ENCODE measurements around the gene METTL21C. TPM values are rescaled to one million over a fixed set of nuclear protein-coding genes. Genes with fewer than 3 reads are reported as not detected.

Gene METTL21C
- total RNA-seq, 1 donor = not detected

DNA sequence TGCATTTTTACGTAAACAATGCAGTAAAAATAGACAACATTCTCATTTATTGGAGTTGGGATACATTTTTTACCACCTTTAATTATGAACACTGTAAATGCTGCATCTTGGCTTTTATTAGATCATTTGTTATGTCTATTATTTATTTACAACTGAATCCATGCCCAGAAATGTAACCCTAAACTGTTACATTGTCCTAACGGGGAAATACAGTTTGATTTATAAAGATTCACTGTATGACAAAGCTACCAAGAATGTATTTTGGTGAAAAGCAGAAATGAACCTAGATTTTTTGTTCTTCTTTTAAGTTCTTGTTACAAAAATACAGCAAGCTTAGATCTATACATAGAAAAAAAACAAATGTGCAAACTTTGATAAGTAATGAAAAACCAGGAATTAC, 1.1 kb downstream of the METTL21C start:
- no peaks in the 10 kb centered on the region for H3K9me3 ChIP-seq (ENCODE audit: low read depth, low read length)
- H3K79me2 ChIP-seq (ENCODE audit: insufficient read depth, low read length) = no peaks in the 10 kb centered on the region
- H3K27ac ChIP-seq (ENCODE audit: low read depth, low read length) = no peak overlapping the region
- H4K20me1 ChIP-seq (ENCODE audit: insufficient read depth, low read length) = no peaks in the 10 kb centered on the region
- no peaks in the 10 kb centered on the region for H3K36me3 ChIP-seq (ENCODE audit: insufficient read depth, low read length)
- TF ChIP-seq, protein P1, sequence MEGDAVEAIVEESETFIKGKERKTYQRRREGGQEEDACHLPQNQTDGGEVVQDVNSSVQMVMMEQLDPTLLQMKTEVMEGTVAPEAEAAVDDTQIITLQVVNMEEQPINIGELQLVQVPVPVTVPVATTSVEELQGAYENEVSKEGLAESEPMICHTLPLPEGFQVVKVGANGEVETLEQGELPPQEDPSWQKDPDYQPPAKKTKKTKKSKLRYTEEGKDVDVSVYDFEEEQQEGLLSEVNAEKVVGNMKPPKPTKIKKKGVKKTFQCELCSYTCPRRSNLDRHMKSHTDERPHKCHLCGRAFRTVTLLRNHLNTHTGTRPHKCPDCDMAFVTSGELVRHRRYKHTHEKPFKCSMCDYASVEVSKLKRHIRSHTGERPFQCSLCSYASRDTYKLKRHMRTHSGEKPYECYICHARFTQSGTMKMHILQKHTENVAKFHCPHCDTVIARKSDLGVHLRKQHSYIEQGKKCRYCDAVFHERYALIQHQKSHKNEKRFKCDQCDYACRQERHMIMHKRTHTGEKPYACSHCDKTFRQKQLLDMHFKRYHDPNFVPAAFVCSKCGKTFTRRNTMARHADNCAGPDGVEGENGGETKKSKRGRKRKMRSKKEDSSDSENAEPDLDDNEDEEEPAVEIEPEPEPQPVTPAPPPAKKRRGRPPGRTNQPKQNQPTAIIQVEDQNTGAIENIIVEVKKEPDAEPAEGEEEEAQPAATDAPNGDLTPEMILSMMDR (IDR thresholded peaks at IDR 0.05; ENCODE audit: extremely low read depth, low read depth, low read length) = no peak
- H3K27me3 ChIP-seq (ENCODE audit: insufficient read depth, low read length) = peaks cover 37% of the 10 kb centered on the region
- H3K4me3 ChIP-seq (ENCODE audit: insufficient read depth, low read length) = no peak overlapping the region
- H2AFZ ChIP-seq (ENCODE audit: low read length) = no peak overlapping the region
- no peak overlapping the region for H3K4me2 ChIP-seq (ENCODE audit: insufficient read depth, low read length)
- peak; percentile 0 for DNase-seq (ENCODE audit: insufficient read length, low spot score, missing footprints)
- H3K4me1 ChIP-seq (ENCODE audit: insufficient read depth, low read length) = no peaks in the 10 kb centered on the region

DNA sequence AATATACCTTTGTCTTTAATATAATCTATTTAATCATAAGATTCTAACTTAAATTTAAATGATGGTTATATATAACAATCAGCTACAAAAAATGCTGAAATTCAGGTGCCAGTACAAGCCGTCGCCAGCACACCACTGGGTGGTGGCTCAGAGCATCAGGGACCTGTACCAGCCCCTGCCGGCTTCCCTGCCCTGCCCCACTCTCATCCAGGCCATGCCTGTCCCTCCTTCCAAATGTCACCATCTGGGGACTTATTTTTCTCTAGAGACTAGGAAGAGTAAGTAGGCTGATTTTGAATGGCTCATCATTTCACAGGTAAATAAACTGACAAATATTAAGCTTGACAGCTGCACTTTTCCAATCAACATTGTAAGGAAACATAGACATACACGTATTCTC, 1.6 kb downstream of the METTL21C start:
- peaks cover 37% of the 10 kb centered on the region for H3K27me3 ChIP-seq (ENCODE audit: insufficient read depth, low read length)
- no peak overlapping the region for H3K4me3 ChIP-seq (ENCODE audit: insufficient read depth, low read length)
- no peak for DNase-seq (ENCODE audit: insufficient read length, low spot score, missing footprints)
- no peaks in the 10 kb centered on the region for H3K36me3 ChIP-seq (ENCODE audit: insufficient read depth, low read length)
- no peak overlapping the region for H2AFZ ChIP-seq (ENCODE audit: low read length)
- no peaks in the 10 kb centered on the region for H3K79me2 ChIP-seq (ENCODE audit: insufficient read depth, low read length)
- no peaks in the 10 kb centered on the region for H4K20me1 ChIP-seq (ENCODE audit: insufficient read depth, low read length)
- H3K4me2 ChIP-seq (ENCODE audit: insufficient read depth, low read length) = no peak overlapping the region
- no peaks in the 10 kb centered on the region for H3K9me3 ChIP-seq (ENCODE audit: low read depth, low read length)
- no peak overlapping the region for H3K27ac ChIP-seq (ENCODE audit: low read depth, low read length)
- TF ChIP-seq, protein P1 (IDR thresholded peaks at IDR 0.05; ENCODE audit: extremely low read depth, low read depth, low read length) = no peak
- H3K4me1 ChIP-seq (ENCODE audit: insufficient read depth, low read length) = no peaks in the 10 kb centered on the region

DNA sequence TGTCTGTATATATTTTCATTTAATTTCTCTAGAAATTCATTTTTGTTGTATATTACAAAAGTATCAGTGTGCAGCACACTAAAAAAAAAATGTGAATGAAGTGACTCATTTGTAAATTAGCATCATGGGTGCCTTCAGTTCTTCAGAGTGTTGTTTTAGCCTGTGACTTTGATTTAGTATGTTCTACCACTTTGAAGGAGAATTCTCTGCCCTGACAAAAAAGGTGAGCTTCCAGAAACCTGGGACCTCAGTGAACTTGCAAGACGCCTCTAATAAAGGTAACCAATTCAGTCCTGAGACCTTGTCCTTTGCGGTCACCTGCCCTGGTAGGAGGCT, 2.4 kb downstream of the METTL21C start:
- H3K4me1 ChIP-seq (ENCODE audit: insufficient read depth, low read length) = no peaks in the 10 kb centered on the region
- TF ChIP-seq, protein P1 (IDR thresholded peaks at IDR 0.05; ENCODE audit: extremely low read depth, low read depth, low read length) = no peak
- no peaks in the 10 kb centered on the region for H3K9me3 ChIP-seq (ENCODE audit: low read depth, low read length)
- peak; percentile 46 for DNase-seq (ENCODE audit: insufficient read length, low spot score, missing footprints)
- no peaks in the 10 kb centered on the region for H3K79me2 ChIP-seq (ENCODE audit: insufficient read depth, low read length)
- H3K27me3 ChIP-seq (ENCODE audit: insufficient read depth, low read length) = peaks cover 37% of the 10 kb centered on the region
- no peak overlapping the region for H3K4me3 ChIP-seq (ENCODE audit: insufficient read depth, low read length)
- no peak overlapping the region for H2AFZ ChIP-seq (ENCODE audit: low read length)
- H3K4me2 ChIP-seq (ENCODE audit: insufficient read depth, low read length) = no peak overlapping the region
- H3K36me3 ChIP-seq (ENCODE audit: insufficient read depth, low read length) = no peaks in the 10 kb centered on the region
- no peaks in the 10 kb centered on the region for H4K20me1 ChIP-seq (ENCODE audit: insufficient read depth, low read length)
- H3K27ac ChIP-seq (ENCODE audit: low read depth, low read length) = no peak overlapping the region

DNA sequence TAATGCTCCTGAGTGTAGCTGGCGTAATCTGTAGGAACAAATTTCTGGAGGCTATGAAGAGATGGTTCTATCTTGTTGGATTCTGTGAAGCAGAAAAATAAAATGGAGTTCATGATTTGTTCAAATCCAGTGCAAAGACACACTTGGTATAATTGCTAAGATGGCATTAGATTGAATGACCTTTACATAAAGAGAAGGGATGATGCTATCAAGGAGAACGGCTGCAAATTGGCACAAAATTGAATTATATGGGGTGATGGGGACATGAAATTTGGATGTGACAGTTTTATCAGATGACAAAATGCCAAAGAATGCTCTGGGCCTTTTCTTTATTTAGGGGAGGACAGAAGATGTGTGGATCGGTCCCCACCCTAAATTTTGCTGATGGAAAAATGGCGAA, 4.0 kb downstream of the METTL21C start:
- Histone ChIP-seq H4K20me1 (ENCODE audit: insufficient read depth, low read length) (no peaks in the 10 kb centered on the region), H3K36me3 (ENCODE audit: insufficient read depth, low read length) (no peaks in the 10 kb centered on the region), H3K9me3 (ENCODE audit: low read depth, low read length) (no peaks in the 10 kb centered on the region), H3K79me2 (ENCODE audit: insufficient read depth, low read length) (no peaks in the 10 kb centered on the region), H3K27ac (ENCODE audit: low read depth, low read length) (no peak overlapping the region), H3K27me3 (ENCODE audit: insufficient read depth, low read length) (peaks cover 43% of the 10 kb centered on the region), H2AFZ (ENCODE audit: low read length) (no peak overlapping the region), H3K4me2 (ENCODE audit: insufficient read depth, low read length) (no peak overlapping the region), H3K4me3 (ENCODE audit: insufficient read depth, low read length) (no peak overlapping the region), H3K4me1 (ENCODE audit: insufficient read depth, low read length) (no peaks in the 10 kb centered on the region)
- TF ChIP-seq, protein P1 (IDR thresholded peaks at IDR 0.05; ENCODE audit: extremely low read depth, low read depth, low read length) = no peak
- DNase-seq (ENCODE audit: insufficient read length, low spot score, missing footprints) = no peak
